HEK293 (cell line): ENCODE data around the gene DNAH3.
A peak's percentile ranks its signal among the peaks of the same experiment; 100 is the strongest.

Experiments used
- CTCF ChIA-PET: fragments of 350-600 bp; formaldehyde crosslinking; extraction: SDS; loops from one replicate; lab custom pipeline; 2021; ENCODE audit warnings: antibody characterized with exemption; lab: Yijun Ruan, JAX
- POLR2A ChIA-PET: fragments of 300-600 bp; formaldehyde crosslinking; extraction: SDS; loops from one replicate; lab custom pipeline; 2020; ENCODE audit warnings: antibody characterized with exemption, inconsistent platforms; lab: Yijun Ruan, JAX
- H3K27ac ChIP-seq: fragments of 200-500 bp; sonication (Bioruptor generic); 2 replicates; pipeline ENCODE4 v1.5.1; 2014; ENCODE audit warnings: low read depth, low read length, control low read depth, inconsistent platforms; ENCODE audit errors: extremely low read depth
- H3K36me3 ChIP-seq, 2 experiments: fragments of 200-500 bp in 1 of 2; sonication (Bioruptor generic) in 1 of 2; 1 replicate in 1 of 2; 2 replicates in 1 of 2; pipeline ENCODE4 v1.5.1; 2014 to 2017; ENCODE audit warnings: inconsistent platforms in 2 of 2, low read length in 2 of 2; ENCODE audit not compliant: control insufficient read depth in 2 of 2, insufficient read depth in 1 of 2
- H3K4me1 ChIP-seq: fragments of 200-500 bp; sonication (Bioruptor generic); 2 replicates; pipeline ENCODE4 v1.5.1; 2014; ENCODE audit warnings: mild to moderate bottlenecking, low read length, inconsistent platforms; ENCODE audit not compliant: control insufficient read depth, insufficient read depth
- H3K4me3 ChIP-seq: 2 replicates; pipeline ENCODE4 v1.5.1; 2011; ENCODE audit warnings: low read depth, mild to moderate bottlenecking, control low read depth, low read length, moderate library complexity
- H3K9me3 ChIP-seq: fragments of 200-500 bp; sonication (Bioruptor generic); 2 replicates; pipeline ENCODE4 v1.5.1; 2014; ENCODE audit warnings: low read depth, low read length, inconsistent platforms; ENCODE audit not compliant: control insufficient read depth, insufficient read depth
- EGR2 ChIP-seq: fragments of 450-650 bp; formaldehyde crosslinking; IDR thresholded peaks from 2 replicates; pipeline ENCODE4 v1.5.1; 2016; ENCODE audit warnings: low read depth, missing biosample characterization, missing genetic modification characterization
- GLIS2 ChIP-seq: fragments of 450-650 bp; formaldehyde crosslinking; IDR thresholded peaks from 2 replicates; pipeline ENCODE4 v1.5.1; 2016; ENCODE audit warnings: missing biosample characterization, missing genetic modification characterization
- MZF1 ChIP-seq: fragments of 450-650 bp; formaldehyde crosslinking; IDR thresholded peaks from 2 replicates; pipeline ENCODE4 v1.5.1; 2017; ENCODE audit warnings: missing biosample characterization, missing genetic modification characterization, borderline replicate concordance
- RBAK ChIP-seq: fragments of 450-650 bp; formaldehyde crosslinking; IDR thresholded peaks from 2 replicates; pipeline ENCODE4 v1.5.1; 2016; ENCODE audit warnings: missing biosample characterization, missing genetic modification characterization
- SETDB1 ChIP-seq: IDR thresholded peaks from one replicate; pipeline ENCODE4 v1.6.1; 2017; ENCODE audit warnings: mild to moderate bottlenecking, low read length, moderate library complexity, mixed read lengths; ENCODE audit not compliant: insufficient read length
- TCF7L2 ChIP-seq: IDR thresholded peaks from 2 replicates; pipeline ENCODE4 v1.6.1; 2011; ENCODE audit warnings: low read depth, mild to moderate bottlenecking, inconsistent platforms, low read length, moderate library complexity, borderline replicate concordance
- YY2 ChIP-seq: fragments of 450-650 bp; formaldehyde crosslinking; IDR thresholded peaks from 2 replicates; pipeline ENCODE4 v1.5.1; 2016; ENCODE audit warnings: missing biosample characterization, missing genetic modification characterization
- ZBTB26 ChIP-seq: fragments of 450-650 bp; formaldehyde crosslinking; optimal IDR thresholded peaks from 2 replicates; pipeline ENCODE3; 2016; ENCODE audit warnings: missing biosample characterization, mild to moderate bottlenecking, missing genetic modification characterization
- ZBTB44 ChIP-seq: fragments of 450-650 bp; IDR thresholded peaks from 2 replicates; pipeline ENCODE4 v1.5.1; 2018; ENCODE audit warnings: missing biosample characterization, mild to moderate bottlenecking, missing genetic modification characterization
- ZBTB48 ChIP-seq: fragments of 450-650 bp; formaldehyde crosslinking; IDR thresholded peaks from 2 replicates; pipeline ENCODE4 v1.5.1; 2016; ENCODE audit warnings: missing biosample characterization, missing genetic modification characterization
- ZBTB6 ChIP-seq: fragments of 450-650 bp; formaldehyde crosslinking; IDR thresholded peaks from 2 replicates; pipeline ENCODE4 v1.5.1; 2017; ENCODE audit warnings: missing biosample characterization, missing genetic modification characterization
- ZFHX2 ChIP-seq: fragments of 450-650 bp; formaldehyde crosslinking; conservative IDR thresholded peaks from 2 replicates; pipeline ENCODE4 v1.5.1; 2016; ENCODE audit warnings: missing biosample characterization, missing genetic modification characterization
- ZNF114 ChIP-seq: fragments of 450-650 bp; formaldehyde crosslinking; IDR thresholded peaks from 2 replicates; pipeline ENCODE4 v1.5.0; 2017; ENCODE audit warnings: missing biosample characterization, missing genetic modification characterization
- ZNF146 ChIP-seq: fragments of 450-650 bp; formaldehyde crosslinking; IDR thresholded peaks from 2 replicates; pipeline ENCODE4 v1.5.1; 2016; ENCODE audit warnings: missing biosample characterization, missing genetic modification characterization
- ZNF214 ChIP-seq: fragments of 450-650 bp; formaldehyde crosslinking; IDR thresholded peaks from 2 replicates; pipeline ENCODE4 v1.5.1; 2017; ENCODE audit warnings: missing biosample characterization, mild to moderate bottlenecking, missing genetic modification characterization, borderline replicate concordance
- ZNF341 ChIP-seq: fragments of 450-650 bp; formaldehyde crosslinking; IDR thresholded peaks from 2 replicates; pipeline ENCODE4; 2016; ENCODE audit warnings: low read depth, missing biosample characterization, missing genetic modification characterization
- ZNF362 ChIP-seq: fragments of 450-650 bp; formaldehyde crosslinking; IDR thresholded peaks from 2 replicates; pipeline ENCODE4 v1.5.1; 2016; ENCODE audit warnings: missing biosample characterization, missing genetic modification characterization
- ZNF366 ChIP-seq: fragments of 450-650 bp; formaldehyde crosslinking; conservative IDR thresholded peaks from 2 replicates; pipeline ENCODE4 v1.5.1; 2016; ENCODE audit warnings: missing biosample characterization, missing genetic modification characterization
- ZNF394 ChIP-seq: fragments of 450-650 bp; formaldehyde crosslinking; IDR thresholded peaks from 2 replicates; pipeline ENCODE4 v1.5.1; 2016; ENCODE audit warnings: missing biosample characterization, missing genetic modification characterization, mild to moderate bottlenecking, moderate library complexity, borderline replicate concordance
- ZNF398 ChIP-seq: fragments of 450-650 bp; formaldehyde crosslinking; IDR thresholded peaks from 2 replicates; pipeline ENCODE4 v1.5.1; 2017; ENCODE audit warnings: missing biosample characterization, missing genetic modification characterization
- ZNF426 ChIP-seq: fragments of 450-650 bp; formaldehyde crosslinking; IDR thresholded peaks from 2 replicates; pipeline ENCODE4 v1.5.1; 2017; ENCODE audit warnings: missing biosample characterization, missing genetic modification characterization, mild to moderate bottlenecking, inconsistent platforms, moderate library complexity
- ZNF623 ChIP-seq: fragments of 450-650 bp; formaldehyde crosslinking; IDR thresholded peaks from 2 replicates; pipeline ENCODE4 v1.5.1; 2016; ENCODE audit warnings: missing biosample characterization, missing genetic modification characterization
- ZNF626 ChIP-seq: fragments of 450-650 bp; sonication (Bioruptor Pico); formaldehyde crosslinking; IDR thresholded peaks from 2 replicates; pipeline ENCODE4 v1.5.1; 2018; ENCODE audit warnings: missing biosample characterization, missing genetic modification characterization, inconsistent platforms
- ZNF692 ChIP-seq: fragments of 450-650 bp; formaldehyde crosslinking; IDR thresholded peaks from 2 replicates; pipeline ENCODE4 v1.5.1; 2016; ENCODE audit warnings: missing biosample characterization, missing genetic modification characterization
- ZNF747 ChIP-seq: fragments of 450-650 bp; formaldehyde crosslinking; IDR thresholded peaks from 2 replicates; pipeline ENCODE4 v1.5.1; 2016; ENCODE audit warnings: missing biosample characterization, missing genetic modification characterization
- ZSCAN18 ChIP-seq: fragments of 450-650 bp; formaldehyde crosslinking; IDR thresholded peaks from 2 replicates; pipeline ENCODE4 v1.5.1; 2016; ENCODE audit warnings: missing biosample characterization, missing genetic modification characterization

Gene DNAH3

GRCh38 chr16:20899477-20900298 lies 251.0 kb downstream of the DNAH3 start:
- CTCF ChIA-PET: interaction anchor here (0.6 to 1.3 kb wide), 3 partner anchors 36 to 50 kb away, joined by 3 to 5 read pairs (median 5); no protein-coding TSS in a partner anchor
- peak overlapping the region; percentile 83 for H3K4me3 ChIP-seq
- H3K9me3 ChIP-seq: no peaks in the 10 kb centered on the region
- H3K4me1 ChIP-seq: peaks cover 9% of the 10 kb centered on the region; the same call in 1 of the 2 replicates
- POLR2A ChIA-PET: interaction anchor here (0.5 to 1.7 kb wide), 14 partner anchors 9 to 1973 kb away, joined by 3 to 19 read pairs (median 4); partner anchors contain the start of genes ERI2, REXO5, SMG1 and VPS35L
- H3K36me3 ChIP-seq: peaks cover 0 to 20% of the 10 kb centered on the region in 2 experiments; a peak in 2 of 3 replicates
- peak overlapping the region; percentile 51; the same call in 1 of the 2 replicates for H3K27ac ChIP-seq
- no peak for TF ChIP-seq ZNF214 (tag by site-specific recombination)
- no peak for TF ChIP-seq ZNF623 (tag by site-specific recombination)
- no peak for TF ChIP-seq ZNF747 (tag by site-specific recombination)
- no peak for TF ChIP-seq ZNF426 (tag by site-specific recombination)
- peak; percentile 69 for TF ChIP-seq EGR2
- TF ChIP-seq ZNF146 (tag by site-specific recombination): no peak
- TF ChIP-seq ZNF114 (tag by site-specific recombination): no peak
- TF ChIP-seq MZF1 (tag by site-specific recombination): 0 out of 2 replicates have a peak, but pooled peaks have one; percentile 22
- peak; percentile 52 for TF ChIP-seq ZFHX2
- TF ChIP-seq ZNF366 (tag by site-specific recombination): no peak
- TF ChIP-seq ZBTB48: peak; percentile 47; the same call in 1 of the 2 replicates
- no peak for TF ChIP-seq SETDB1
- peak; percentile 57; the same call in 1 of the 2 replicates for TF ChIP-seq ZNF398
- no peak for TF ChIP-seq ZNF362 (tag by site-specific recombination)
- TF ChIP-seq ZNF341: 0 out of 2 replicates have a peak, but pooled peaks have one; percentile 9
- no peak for TF ChIP-seq ZBTB6 (tag by site-specific recombination)
- TF ChIP-seq YY2 (tag by site-specific recombination): no peak
- 0 out of 2 replicates have a peak, but pooled peaks have one; percentile 14 for TF ChIP-seq ZNF692 (tag by site-specific recombination)
- no peak for TF ChIP-seq ZSCAN18 (tag by site-specific recombination)
- no peak for TF ChIP-seq ZNF626 (tag by site-specific recombination)
- no peak for TF ChIP-seq TCF7L2
- no peak for TF ChIP-seq ZBTB26
- peak; percentile 44; the same call in 1 of the 2 replicates for TF ChIP-seq GLIS2 (tag by site-specific recombination)
- no peak for TF ChIP-seq ZNF394 (tag by site-specific recombination)
- TF ChIP-seq RBAK (tag by site-specific recombination): no peak
- TF ChIP-seq ZBTB44 (tag by site-specific recombination): no peak
